GM23338 (cell line): ENCODE measurements around the gene FNDC3B. TPM values are rescaled to one million over a fixed set of nuclear protein-coding genes. Genes with fewer than 3 reads are reported as not detected.
A peak's percentile ranks its signal among the peaks of the same experiment; 100 is the strongest.

ENCODE experiments used
- ATAC-seq: fragments of 200-7000 bp; cut with Tn5 transposase; 3 replicates; pipeline ENCODE4 v1.9.1; 2020
- DNase-seq: peaks from one replicate; pipeline ENCODE4 v3.0.0-alpha.2; 2015; ENCODE audit warnings: low spot score
- H2AFZ ChIP-seq: fragments of 200-600 bp; sonication (generic); 2 replicates; pipeline ENCODE4 v1.8.0; 2016; ENCODE audit warnings: antibody characterized with exemption, mild to moderate bottlenecking, moderate library complexity
- H3F3A ChIP-seq: fragments of 200-600 bp; sonication (generic); replicated peaks from 2 replicates; pipeline ENCODE4 v1.8.0; 2017; ENCODE audit warnings: antibody characterized with exemption, mixed run types, low read depth
- H3K27ac ChIP-seq: fragments of 200-600 bp; sonication (generic); 2 replicates; pipeline ENCODE4 v1.6.1; 2016; ENCODE audit warnings: low read depth
- H3K27me3 ChIP-seq: fragments of 200-600 bp; sonication (generic); 2 replicates; pipeline ENCODE4 v1.8.0; 2016; ENCODE audit warnings: mild to moderate bottlenecking, mixed run types, moderate library complexity; ENCODE audit not compliant: insufficient read depth
- H3K36me3 ChIP-seq: fragments of 200-600 bp; sonication (generic); 2 replicates; pipeline ENCODE4 v1.8.0; 2016; ENCODE audit warnings: mild to moderate bottlenecking; ENCODE audit not compliant: insufficient read depth
- H3K4me1 ChIP-seq: fragments of 200-600 bp; sonication (generic); 2 replicates; pipeline ENCODE4 v1.8.0; 2016; ENCODE audit warnings: mild to moderate bottlenecking, moderate library complexity; ENCODE audit not compliant: insufficient read depth
- H3K4me2 ChIP-seq: fragments of 200-600 bp; sonication (generic); 2 replicates; pipeline ENCODE4 v1.7.1; 2017; ENCODE audit warnings: mixed run types
- H3K4me3 ChIP-seq: fragments of 200-600 bp; sonication (generic); 2 replicates; pipeline ENCODE4 v1.6.1; 2016; ENCODE audit warnings: mixed run types
- H3K79me2 ChIP-seq: fragments of 200-600 bp; sonication (generic); replicated peaks from 2 replicates; pipeline ENCODE4 v1.8.0; 2017; ENCODE audit warnings: mild to moderate bottlenecking; ENCODE audit not compliant: insufficient read depth
- H3K9me2 ChIP-seq: fragments of 200-600 bp; sonication (generic); 2 replicates; pipeline ENCODE4 v1.8.0; 2017; ENCODE audit not compliant: insufficient read depth
- H4K20me1 ChIP-seq: fragments of 200-600 bp; sonication (generic); replicated peaks from 2 replicates; pipeline ENCODE4 v1.8.0; 2017; ENCODE audit warnings: mild to moderate bottlenecking; ENCODE audit not compliant: insufficient read depth
- H3K27ac Mint-ChIP-seq: 2 replicates; pipeline ENCODE4 v1.8.0; 2020; ENCODE audit warnings: inconsistent platforms, mild to moderate bottlenecking, moderate library complexity, mixed read lengths
- H3K27me3 Mint-ChIP-seq: 3 replicates; pipeline ENCODE4 v1.8.0; 2022; ENCODE audit warnings: low read depth, mild to moderate bottlenecking, moderate library complexity, mixed read lengths, inconsistent platforms; ENCODE audit not compliant: insufficient read depth, poor library complexity
- H3K36me3 Mint-ChIP-seq: 3 replicates; pipeline ENCODE4 v1.8.0; 2021; ENCODE audit warnings: low read depth, mild to moderate bottlenecking, inconsistent platforms, moderate library complexity, mixed read lengths
- H3K4me1 Mint-ChIP-seq: 3 replicates; pipeline ENCODE4 v1.8.0; 2020; ENCODE audit warnings: mild to moderate bottlenecking, inconsistent platforms, mixed read lengths
- H3K4me3 Mint-ChIP-seq: 3 replicates; pipeline ENCODE4 v1.8.0; 2021; ENCODE audit warnings: moderate library complexity, mild to moderate bottlenecking, inconsistent platforms, mixed read lengths
- H3K9me3 Mint-ChIP-seq: 3 replicates; pipeline ENCODE4 v1.8.0; 2020; ENCODE audit warnings: moderate library complexity, mild to moderate bottlenecking, inconsistent platforms, mixed read lengths
- CREB1 ChIP-seq: fragments of 250-450 bp; sonication (Bioruptor Pico); IDR thresholded peaks from 2 replicates; pipeline ENCODE4 v1.5.0; 2020; ENCODE audit warnings: low read depth, mild to moderate bottlenecking, moderate library complexity
- EZH2 ChIP-seq: fragments of 200-600 bp; sonication (generic); IDR thresholded peaks from one replicate; pipeline ENCODE4 v1.8.0; 2017; ENCODE audit warnings: antibody characterized with exemption, mild to moderate bottlenecking, low read depth; ENCODE audit not compliant: unreplicated experiment
- EZH2phosphoT487 ChIP-seq: fragments of 200-600 bp; sonication (generic); IDR thresholded peaks from one replicate; pipeline ENCODE4 v1.8.1; 2018; ENCODE audit warnings: antibody characterized with exemption; ENCODE audit not compliant: unreplicated experiment
- JUNB ChIP-seq: IDR thresholded peaks from one replicate; pipeline ENCODE4 v1.6.1; 2016; ENCODE audit warnings: antibody characterized with exemption; ENCODE audit not compliant: unreplicated experiment
- NANOG ChIP-seq: IDR thresholded peaks from 2 replicates; pipeline ENCODE4 v1.6.1; 2016; ENCODE audit warnings: antibody characterized with exemption, borderline replicate concordance
- POLR2AphosphoS5 ChIP-seq: IDR thresholded peaks from 2 replicates; pipeline ENCODE4 v1.6.1; 2016; ENCODE audit warnings: antibody characterized with exemption, low read depth
- STAT1 ChIP-seq: IDR thresholded peaks from one replicate; pipeline ENCODE4 v1.6.1; 2016; ENCODE audit warnings: antibody characterized with exemption; ENCODE audit not compliant: unreplicated experiment
- ZNF114 ChIP-seq: fragments of 250-450 bp; sonication (Bioruptor Pico); IDR thresholded peaks from 2 replicates; pipeline ENCODE4 v1.5.0; 2020; ENCODE audit warnings: mild to moderate bottlenecking, moderate library complexity
- ZNF331 ChIP-seq: fragments of 250-450 bp; sonication (Bioruptor Pico); IDR thresholded peaks from 2 replicates; pipeline ENCODE4 v1.5.0; 2020; ENCODE audit warnings: low read depth, mild to moderate bottlenecking, moderate library complexity
- polyA plus RNA-seq: library from polyadenylated mRNA; unstranded; fragments of >200 nt; fragmentation: Nextera tagmentation; extraction: Ambion mirVana; gene quantifications from 2 replicates; pipeline ENCODE4 v1.2.1, GENCODE V29; 2016
- total RNA-seq: library from RNA; depleted of rRNA; stranded (reverse); fragments of >200 nt; shearing (Covaris generic); gene quantifications from 2 replicates; pipeline ENCODE4 v1.2.3, GENCODE V29; 2014
- TF ChIP-seq, protein P1 (sequence below): IDR thresholded peaks from 2 replicates; pipeline ENCODE4 v1.6.1; 2016; ENCODE audit warnings: antibody characterized with exemption
- TF ChIP-seq, protein P2 (sequence below), 2 experiments: fragments of 200-600 bp in 1 of 2; sonication (generic) in 1 of 2; conservative IDR thresholded peaks; 2 replicates each; pipeline versions ENCODE4 v1.5.1 to v1.6.1; 2016 to 2017; ENCODE audit warnings: antibody characterized with exemption in 2 of 2, low read depth in 2 of 2, mild to moderate bottlenecking in 2 of 2, moderate library complexity in 1 of 2
- TF ChIP-seq, protein P3 (sequence below): fragments of 250-450 bp; sonication (Bioruptor Pico); IDR thresholded peaks from 2 replicates; pipeline ENCODE4 v1.5.0; 2020; ENCODE audit warnings: mild to moderate bottlenecking, moderate library complexity
- TF ChIP-seq, protein P4 (sequence below): IDR thresholded peaks from one replicate; pipeline ENCODE4 v1.6.1; 2018; ENCODE audit warnings: antibody characterized with exemption; ENCODE audit not compliant: unreplicated experiment

FNDC3B gene
- total and polyA plus RNA-seq, 2 experiments from 2014 or later, result 19.1 to 55.4 TPM

DNA sequence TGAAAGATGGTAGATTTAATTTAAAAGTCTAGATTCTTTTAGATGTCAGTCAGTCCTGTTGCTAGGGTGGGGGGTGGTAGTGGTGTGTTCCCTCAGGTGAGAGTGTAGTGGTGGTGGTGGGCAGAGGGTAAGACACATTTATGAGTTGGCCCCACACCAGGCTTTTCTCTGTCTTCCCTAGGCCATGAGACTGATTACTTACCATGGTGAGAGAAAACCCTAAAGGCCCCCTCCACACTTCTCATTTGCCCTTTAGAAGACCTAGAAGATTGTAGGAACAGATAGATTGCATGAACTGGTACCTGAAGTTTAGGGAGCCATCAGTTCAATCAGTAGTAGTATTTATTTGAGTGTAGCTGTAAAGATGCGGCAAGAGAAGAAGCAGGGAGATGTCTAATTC, 20.9 kb downstream of the FNDC3B start:
- H3K4me3 ChIP-seq, result no peak overlapping the region
- no peak overlapping the region for H3K4me2 ChIP-seq
- peaks cover 99% of the 10 kb centered on the region for H3K79me2 ChIP-seq
- Mint-ChIP-seq H3K27me3 (no peaks in the 10 kb centered on the region), H3K36me3 (peaks cover 20% of the 10 kb centered on the region; the same call in 2 of the 3 replicates), H3K4me3 (no peak overlapping the region), H3K27ac (no peak overlapping the region), H3K4me1 (peaks cover 32% of the 10 kb centered on the region), H3K9me3 (peaks cover 2% of the 10 kb centered on the region; the same call in 1 of the 3 replicates)
- 0 out of 2 replicates have a peak overlapping the region, but pooled peaks have one; percentile 2 for H3K27ac ChIP-seq
- no peaks in the 10 kb centered on the region for H3F3A ChIP-seq
- no peaks in the 10 kb centered on the region for H3K27me3 ChIP-seq
- peaks cover 43% of the 10 kb centered on the region for H4K20me1 ChIP-seq
- H3K9me2 ChIP-seq, result no peaks in the 10 kb centered on the region
- H2AFZ ChIP-seq, result no peak overlapping the region
- peaks cover 22% of the 10 kb centered on the region; the same call in 1 of the 2 replicates for H3K4me1 ChIP-seq
- DNase-seq (no peak), ATAC-seq (no peak)
- H3K36me3 ChIP-seq, result no peaks in the 10 kb centered on the region
- no peak for TF ChIP-seq ZNF331 (CRISPR knock-in tag)
- TF ChIP-seq, protein P1, sequence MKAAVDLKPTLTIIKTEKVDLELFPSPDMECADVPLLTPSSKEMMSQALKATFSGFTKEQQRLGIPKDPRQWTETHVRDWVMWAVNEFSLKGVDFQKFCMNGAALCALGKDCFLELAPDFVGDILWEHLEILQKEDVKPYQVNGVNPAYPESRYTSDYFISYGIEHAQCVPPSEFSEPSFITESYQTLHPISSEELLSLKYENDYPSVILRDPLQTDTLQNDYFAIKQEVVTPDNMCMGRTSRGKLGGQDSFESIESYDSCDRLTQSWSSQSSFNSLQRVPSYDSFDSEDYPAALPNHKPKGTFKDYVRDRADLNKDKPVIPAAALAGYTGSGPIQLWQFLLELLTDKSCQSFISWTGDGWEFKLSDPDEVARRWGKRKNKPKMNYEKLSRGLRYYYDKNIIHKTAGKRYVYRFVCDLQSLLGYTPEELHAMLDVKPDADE, result no peak
- TF ChIP-seq, protein P2, sequence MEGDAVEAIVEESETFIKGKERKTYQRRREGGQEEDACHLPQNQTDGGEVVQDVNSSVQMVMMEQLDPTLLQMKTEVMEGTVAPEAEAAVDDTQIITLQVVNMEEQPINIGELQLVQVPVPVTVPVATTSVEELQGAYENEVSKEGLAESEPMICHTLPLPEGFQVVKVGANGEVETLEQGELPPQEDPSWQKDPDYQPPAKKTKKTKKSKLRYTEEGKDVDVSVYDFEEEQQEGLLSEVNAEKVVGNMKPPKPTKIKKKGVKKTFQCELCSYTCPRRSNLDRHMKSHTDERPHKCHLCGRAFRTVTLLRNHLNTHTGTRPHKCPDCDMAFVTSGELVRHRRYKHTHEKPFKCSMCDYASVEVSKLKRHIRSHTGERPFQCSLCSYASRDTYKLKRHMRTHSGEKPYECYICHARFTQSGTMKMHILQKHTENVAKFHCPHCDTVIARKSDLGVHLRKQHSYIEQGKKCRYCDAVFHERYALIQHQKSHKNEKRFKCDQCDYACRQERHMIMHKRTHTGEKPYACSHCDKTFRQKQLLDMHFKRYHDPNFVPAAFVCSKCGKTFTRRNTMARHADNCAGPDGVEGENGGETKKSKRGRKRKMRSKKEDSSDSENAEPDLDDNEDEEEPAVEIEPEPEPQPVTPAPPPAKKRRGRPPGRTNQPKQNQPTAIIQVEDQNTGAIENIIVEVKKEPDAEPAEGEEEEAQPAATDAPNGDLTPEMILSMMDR (conservative IDR thresholded peaks at IDR 0.05; ENCODE audit: low read depth in 2 of 2), result no peak
- no peak for TF ChIP-seq EZH2phosphoT487
- TF ChIP-seq NANOG, result no peak
- no peak for TF ChIP-seq POLR2AphosphoS5
- TF ChIP-seq EZH2, result no peak
- TF ChIP-seq, protein P3, sequence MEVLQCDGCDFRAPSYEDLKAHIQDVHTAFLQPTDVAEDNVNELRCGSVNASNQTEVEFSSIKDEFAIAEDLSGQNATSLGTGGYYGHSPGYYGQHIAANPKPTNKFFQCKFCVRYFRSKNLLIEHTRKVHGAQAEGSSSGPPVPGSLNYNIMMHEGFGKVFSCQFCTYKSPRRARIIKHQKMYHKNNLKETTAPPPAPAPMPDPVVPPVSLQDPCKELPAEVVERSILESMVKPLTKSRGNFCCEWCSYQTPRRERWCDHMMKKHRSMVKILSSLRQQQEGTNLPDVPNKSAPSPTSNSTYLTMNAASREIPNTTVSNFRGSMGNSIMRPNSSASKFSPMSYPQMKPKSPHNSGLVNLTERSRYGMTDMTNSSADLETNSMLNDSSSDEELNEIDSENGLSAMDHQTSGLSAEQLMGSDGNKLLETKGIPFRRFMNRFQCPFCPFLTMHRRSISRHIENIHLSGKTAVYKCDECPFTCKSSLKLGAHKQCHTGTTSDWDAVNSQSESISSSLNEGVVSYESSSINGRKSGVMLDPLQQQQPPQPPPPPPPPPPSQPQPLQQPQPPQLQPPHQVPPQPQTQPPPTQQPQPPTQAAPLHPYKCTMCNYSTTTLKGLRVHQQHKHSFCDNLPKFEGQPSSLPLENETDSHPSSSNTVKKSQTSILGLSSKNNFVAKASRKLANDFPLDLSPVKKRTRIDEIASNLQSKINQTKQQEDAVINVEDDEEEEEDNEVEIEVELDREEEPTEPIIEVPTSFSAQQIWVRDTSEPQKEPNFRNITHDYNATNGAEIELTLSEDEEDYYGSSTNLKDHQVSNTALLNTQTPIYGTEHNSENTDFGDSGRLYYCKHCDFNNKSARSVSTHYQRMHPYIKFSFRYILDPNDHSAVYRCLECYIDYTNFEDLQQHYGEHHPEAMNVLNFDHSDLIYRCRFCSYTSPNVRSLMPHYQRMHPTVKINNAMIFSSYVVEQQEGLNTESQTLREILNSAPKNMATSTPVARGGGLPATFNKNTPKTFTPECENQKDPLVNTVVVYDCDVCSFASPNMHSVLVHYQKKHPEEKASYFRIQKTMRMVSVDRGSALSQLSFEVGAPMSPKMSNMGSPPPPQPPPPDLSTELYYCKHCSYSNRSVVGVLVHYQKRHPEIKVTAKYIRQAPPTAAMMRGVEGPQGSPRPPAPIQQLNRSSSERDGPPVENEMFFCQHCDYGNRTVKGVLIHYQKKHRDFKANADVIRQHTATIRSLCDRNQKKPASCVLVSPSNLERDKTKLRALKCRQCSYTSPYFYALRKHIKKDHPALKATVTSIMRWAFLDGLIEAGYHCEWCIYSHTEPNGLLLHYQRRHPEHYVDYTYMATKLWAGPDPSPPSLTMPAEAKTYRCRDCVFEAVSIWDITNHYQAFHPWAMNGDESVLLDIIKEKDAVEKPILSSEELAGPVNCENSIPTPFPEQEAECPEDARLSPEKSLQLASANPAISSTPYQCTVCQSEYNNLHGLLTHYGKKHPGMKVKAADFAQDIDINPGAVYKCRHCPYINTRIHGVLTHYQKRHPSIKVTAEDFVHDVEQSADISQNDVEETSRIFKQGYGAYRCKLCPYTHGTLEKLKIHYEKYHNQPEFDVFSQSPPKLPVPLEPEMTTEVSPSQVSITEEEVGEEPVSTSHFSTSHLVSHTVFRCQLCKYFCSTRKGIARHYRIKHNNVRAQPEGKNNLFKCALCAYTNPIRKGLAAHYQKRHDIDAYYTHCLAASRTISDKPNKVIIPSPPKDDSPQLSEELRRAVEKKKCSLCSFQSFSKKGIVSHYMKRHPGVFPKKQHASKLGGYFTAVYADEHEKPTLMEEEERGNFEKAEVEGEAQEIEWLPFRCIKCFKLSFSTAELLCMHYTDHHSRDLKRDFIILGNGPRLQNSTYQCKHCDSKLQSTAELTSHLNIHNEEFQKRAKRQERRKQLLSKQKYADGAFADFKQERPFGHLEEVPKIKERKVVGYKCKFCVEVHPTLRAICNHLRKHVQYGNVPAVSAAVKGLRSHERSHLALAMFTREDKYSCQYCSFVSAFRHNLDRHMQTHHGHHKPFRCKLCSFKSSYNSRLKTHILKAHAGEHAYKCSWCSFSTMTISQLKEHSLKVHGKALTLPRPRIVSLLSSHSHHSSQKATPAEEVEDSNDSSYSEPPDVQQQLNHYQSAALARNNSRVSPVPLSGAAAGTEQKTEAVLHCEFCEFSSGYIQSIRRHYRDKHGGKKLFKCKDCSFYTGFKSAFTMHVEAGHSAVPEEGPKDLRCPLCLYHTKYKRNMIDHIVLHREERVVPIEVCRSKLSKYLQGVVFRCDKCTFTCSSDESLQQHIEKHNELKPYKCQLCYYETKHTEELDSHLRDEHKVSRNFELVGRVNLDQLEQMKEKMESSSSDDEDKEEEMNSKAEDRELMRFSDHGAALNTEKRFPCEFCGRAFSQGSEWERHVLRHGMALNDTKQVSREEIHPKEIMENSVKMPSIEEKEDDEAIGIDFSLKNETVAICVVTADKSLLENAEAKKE (CRISPR knock-in tag), result no peak
- TF ChIP-seq STAT1, result no peak
- no peak for TF ChIP-seq ZNF114
- no peak for TF ChIP-seq CREB1 (CRISPR knock-in tag)
- TF ChIP-seq, protein P4, sequence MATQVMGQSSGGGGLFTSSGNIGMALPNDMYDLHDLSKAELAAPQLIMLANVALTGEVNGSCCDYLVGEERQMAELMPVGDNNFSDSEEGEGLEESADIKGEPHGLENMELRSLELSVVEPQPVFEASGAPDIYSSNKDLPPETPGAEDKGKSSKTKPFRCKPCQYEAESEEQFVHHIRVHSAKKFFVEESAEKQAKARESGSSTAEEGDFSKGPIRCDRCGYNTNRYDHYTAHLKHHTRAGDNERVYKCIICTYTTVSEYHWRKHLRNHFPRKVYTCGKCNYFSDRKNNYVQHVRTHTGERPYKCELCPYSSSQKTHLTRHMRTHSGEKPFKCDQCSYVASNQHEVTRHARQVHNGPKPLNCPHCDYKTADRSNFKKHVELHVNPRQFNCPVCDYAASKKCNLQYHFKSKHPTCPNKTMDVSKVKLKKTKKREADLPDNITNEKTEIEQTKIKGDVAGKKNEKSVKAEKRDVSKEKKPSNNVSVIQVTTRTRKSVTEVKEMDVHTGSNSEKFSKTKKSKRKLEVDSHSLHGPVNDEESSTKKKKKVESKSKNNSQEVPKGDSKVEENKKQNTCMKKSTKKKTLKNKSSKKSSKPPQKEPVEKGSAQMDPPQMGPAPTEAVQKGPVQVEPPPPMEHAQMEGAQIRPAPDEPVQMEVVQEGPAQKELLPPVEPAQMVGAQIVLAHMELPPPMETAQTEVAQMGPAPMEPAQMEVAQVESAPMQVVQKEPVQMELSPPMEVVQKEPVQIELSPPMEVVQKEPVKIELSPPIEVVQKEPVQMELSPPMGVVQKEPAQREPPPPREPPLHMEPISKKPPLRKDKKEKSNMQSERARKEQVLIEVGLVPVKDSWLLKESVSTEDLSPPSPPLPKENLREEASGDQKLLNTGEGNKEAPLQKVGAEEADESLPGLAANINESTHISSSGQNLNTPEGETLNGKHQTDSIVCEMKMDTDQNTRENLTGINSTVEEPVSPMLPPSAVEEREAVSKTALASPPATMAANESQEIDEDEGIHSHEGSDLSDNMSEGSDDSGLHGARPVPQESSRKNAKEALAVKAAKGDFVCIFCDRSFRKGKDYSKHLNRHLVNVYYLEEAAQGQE, result no peak
- no peak for TF ChIP-seq JUNB
